ENCODE results near the gene SERF2. TPM values are rescaled to one million over a fixed set of nuclear protein-coding genes. Genes with fewer than 3 reads are reported as not detected.
"Not testable (repeated sequence)": the region's sequence is repeated elsewhere in the genome, so short reads cannot be mapped to it uniquely, and the experiment has no call there.

Gene SERF2
- total RNA-seq, 2 donors from 2014 or later, result 1,073 to 1,095 TPM

DNA sequence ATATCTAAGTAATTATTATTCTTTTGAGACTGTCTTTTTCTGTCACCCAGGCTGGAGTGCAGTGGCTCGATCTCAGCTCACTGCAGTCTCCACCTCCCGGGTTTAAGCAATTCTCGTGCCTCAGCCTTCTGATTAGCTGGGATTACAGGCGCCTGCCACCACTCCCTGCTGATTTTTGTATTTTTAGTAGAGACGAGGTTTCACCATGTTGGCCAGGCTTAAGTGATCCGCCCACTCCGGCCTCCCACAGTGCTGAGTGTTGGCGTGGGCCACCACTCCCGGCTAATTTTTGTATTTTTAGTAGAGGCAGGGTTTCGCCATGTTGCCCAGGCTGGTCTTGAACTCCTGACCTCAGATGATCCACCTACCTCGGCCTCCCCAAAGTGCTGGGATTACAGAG, 33.2 kb downstream of the SERF2 start:
- DNase-seq; ATAC-seq; intact Hi-C loops (cut with DNase I, micrococcal nuclease): not testable (repeated sequence)

DNA sequence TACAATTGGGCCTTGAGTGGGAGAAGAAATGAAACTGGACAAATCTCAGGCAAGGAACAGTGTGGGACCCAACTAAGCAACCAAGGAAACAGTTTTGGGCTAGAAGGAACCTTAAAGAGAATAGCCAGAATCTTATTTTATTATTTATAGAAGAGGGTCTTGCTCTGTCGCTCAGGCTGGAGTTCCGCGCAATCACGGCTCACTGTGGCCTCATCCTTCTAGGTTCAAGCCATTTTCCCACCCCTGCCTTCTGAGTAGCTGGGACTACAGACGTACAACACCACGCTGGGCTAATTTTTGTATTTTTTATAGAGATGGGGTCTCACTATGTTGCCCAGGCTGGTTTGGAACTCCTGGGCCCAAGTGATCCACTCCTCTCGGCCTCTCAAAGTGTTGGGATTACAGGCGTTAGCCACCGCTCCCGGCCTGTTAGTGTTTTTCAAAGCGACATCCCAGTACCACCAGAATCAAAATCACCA, 33.9 kb downstream of the SERF2 start:
- DNase-seq (no peak), ATAC-seq (no peak)
- intact Hi-C loops (cut with DNase I, micrococcal nuclease), result no loop called here

DNA sequence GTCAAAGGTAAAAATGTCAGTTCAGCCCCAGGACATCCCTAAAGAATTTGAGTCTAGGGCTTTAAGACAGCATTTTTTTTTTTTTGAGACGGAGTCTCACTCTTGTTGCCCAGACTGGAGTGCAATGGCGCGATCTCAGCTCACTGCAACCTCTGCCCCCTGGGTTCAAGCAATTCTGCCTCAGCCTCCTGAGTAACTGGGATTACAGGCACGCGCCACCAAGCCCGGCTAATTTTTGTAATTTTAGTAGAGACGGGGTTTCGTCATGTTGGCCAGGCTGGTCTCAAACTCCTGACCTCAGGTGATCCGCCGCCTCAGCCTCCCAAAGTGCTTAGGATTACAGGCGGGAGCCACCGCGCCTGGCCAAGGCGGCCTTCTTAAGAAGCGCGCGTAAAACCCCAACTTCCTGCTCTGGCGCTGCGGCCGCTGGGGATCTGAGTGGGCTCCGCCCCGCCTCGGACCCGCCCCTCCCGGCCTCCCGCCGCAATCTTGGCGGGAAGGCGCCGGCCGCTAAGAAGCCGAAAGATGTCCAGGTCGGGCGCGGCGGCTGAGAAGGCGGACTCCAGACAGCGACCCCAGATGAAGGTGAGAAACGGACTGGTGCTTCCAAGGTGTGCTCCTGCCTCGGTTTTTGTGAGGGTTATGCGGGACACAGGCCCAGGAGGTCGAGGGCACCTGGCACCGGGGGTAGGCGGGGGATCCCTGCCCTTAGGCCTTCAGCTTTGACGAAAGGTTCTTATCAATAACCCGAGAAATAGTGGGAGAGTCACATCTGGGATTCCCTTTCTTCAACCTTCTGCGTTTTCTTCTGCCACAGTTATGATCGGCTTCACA, 34.6 kb downstream of the SERF2 start, which contains the start of gene WDR76:
Gene WDR76 (plus strand): TSS at position 495 of the 834 bp plus-strand sequence. CDS start 31 bp downstream, at position 526.
- ATAC-seq, result peak; percentile 84
- peak; percentile 83 to 91 for DNase-seq
- intact Hi-C loops (cut with DNase I, micrococcal nuclease), result no loop called here

DNA sequence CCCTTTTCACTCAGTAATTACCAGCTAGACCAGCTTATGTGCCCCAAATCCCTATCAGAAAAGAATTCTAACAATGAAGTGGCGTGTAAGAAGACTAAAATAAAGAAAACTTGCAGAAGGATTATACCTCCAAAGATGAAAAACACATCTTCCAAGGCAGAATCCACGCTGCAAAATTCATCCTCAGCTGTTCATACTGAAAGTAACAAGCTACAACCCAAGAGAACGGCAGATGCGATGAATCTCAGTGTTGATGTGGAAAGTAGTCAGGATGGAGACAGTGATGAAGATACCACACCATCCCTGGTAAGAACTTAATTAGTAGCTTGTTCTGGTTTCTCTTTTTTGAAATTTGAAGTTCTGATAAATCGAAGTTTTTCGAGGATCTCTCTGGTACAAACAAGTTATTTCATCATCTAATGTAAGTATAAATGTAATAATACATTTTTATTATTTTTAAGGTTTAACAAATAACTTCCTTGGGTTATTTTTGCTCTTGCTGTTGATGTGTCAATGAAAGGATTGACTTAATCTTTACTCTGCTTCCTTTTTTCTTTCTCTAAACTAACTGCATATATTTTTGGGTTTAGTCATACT, 36.0 kb downstream of the SERF2 start:
- intact Hi-C loops (cut with DNase I, micrococcal nuclease), result no loop called here
- ATAC-seq (no peak), DNase-seq (no peak)

DNA sequence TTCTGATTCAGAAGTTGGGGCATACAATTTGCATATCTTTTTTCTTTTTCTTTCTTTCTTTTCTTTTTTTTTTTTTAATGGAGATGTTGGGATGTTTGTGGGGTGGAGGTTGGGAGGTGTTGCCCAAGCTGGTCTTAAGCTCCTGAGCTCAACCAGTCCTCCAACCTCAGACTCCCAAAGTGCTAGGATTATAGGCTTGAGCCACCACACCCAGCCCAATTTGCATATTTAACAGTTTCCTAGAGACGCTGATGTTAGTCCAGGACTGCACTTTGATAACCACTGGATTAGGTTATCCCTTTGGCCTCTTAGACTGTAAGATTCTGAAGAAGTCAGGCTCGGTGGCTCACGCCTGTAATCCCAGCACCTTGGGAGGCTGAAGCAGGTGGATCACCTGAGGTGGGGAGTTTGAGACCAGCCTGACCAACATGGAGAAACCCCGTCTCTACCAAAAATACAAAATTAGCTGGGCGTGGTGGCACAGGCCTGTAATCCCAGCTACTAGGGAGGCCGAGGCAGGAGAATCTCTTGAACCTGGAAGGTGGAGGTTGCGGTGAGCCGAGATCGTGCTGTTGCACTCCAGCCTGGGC, 37.9 kb downstream of the SERF2 start:
- ATAC-seq; DNase-seq; intact Hi-C loops (cut with DNase I, micrococcal nuclease): not testable (repeated sequence)

DNA sequence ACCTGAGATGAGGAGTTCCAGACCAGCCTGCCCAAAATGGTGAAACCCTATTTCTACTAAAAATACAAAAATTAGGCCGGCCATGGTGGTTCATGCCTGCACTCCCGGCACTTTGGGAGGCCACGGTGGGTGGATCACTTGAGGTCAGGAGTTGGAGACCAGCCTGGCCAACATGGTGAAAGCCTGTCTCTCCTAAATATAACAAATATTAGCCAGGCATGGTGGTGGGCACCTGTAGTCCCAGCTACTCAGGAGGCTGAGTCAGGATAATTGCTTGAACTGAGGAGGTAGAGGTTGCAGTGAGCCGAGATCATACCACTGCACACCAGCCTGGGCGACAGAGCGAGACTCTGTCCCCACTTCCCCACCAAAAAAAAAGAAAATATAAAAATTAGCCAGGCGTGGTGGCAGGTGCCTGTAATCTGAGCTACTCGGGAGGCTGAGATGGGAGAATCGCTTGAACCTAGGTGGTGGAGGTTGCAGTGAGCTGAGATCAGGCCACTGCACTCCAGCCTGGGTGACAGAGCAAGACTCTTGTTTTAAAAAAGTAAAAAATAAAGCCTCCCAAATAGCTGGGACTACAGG, 38.7 kb downstream of the SERF2 start:
- ATAC-seq; DNase-seq; intact Hi-C loops (cut with DNase I, micrococcal nuclease): not testable (repeated sequence)

DNA sequence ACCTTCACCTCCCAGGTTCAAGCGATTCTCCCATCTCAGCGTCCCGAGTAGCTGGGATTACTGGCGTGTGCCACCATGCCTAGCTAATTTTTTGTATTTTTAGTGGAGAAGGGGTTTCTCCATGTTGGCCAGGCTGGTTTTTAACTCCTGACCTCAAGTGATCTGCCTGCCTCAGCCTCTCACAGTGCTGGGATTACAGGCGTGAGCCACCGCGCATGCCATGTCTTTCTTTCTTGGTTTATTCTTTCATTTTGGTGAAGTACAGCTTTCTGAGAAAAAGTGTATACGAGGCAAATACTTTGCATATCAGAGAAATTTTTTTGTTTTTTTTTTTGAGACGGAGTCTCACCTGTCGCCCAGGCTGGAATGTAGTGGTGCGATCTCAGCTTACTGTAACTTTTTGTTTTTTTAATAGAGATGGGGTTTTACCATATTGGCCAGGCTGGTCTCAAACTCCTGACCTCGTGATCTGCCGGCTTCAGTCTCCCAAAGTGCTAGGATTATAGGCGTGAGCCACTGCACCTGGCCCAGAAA, 39.5 kb downstream of the SERF2 start:
- intact Hi-C loops (cut with DNase I, micrococcal nuclease); DNase-seq; ATAC-seq: not testable (repeated sequence)

DNA sequence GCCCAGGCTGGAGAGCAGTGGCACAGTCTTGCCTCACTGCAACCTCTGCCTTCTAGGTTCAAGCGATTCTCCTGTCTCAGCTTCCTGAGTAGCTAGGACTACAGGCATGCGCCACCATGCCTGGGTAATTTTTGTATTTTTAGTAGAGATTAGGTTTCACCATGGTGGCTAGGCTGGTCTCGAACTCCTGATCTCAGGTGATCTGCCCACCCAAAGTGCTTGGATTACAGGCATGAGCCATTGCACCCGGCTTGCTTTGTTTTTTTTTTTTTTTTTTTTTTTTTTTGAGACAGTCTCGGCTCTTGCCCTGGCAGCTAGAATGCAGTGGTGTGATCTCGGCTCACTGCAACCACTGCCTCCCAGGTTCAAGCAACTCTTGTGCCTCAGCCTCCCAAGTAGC, 40.4 kb downstream of the SERF2 start:
- ATAC-seq; intact Hi-C loops (cut with DNase I, micrococcal nuclease); DNase-seq: not testable (repeated sequence)

DNA sequence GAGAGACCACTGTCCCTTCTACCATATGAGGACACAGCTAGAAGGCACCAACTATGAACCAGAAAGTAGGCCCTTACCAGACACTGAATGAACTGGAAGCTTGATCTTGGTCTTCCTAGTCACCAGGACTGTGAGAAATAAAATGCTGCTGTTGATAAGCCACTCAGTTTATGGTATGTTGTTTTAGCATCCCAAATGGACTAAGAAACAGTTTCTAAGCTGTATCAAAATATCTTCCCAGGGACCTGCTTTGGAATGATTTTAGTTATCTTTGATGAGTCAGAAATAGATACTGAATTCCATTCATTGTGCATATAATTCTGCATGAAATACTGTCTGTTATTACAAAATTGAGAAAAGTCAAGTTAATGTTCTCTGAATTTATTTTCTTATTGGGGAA, 53.3 kb downstream of the SERF2 start:
- no peak for ATAC-seq
- DNase-seq, result no peak
- intact Hi-C loops (cut with DNase I, micrococcal nuclease), result no loop called here

Small RNA genes within 50 kb of the gene (microRNA-seq; reads per million reads assigned to microRNA genes)
- 1.4 to 1.6 reads per million in 2 donors for gene MIR1282

Other genes starting within 250 kb of the SERF2 start
- 100 to 1,000 TPM in 1 of 2 donors, 10 to 100 TPM in 1; 91.1 to 139 TPM for gene PPIP5K1, start 202.1 kb upstream of the SERF2 start, total RNA-seq
- gene CKMT1B, start 198.3 kb upstream of the SERF2 start, total RNA-seq, result 100 to 1,000 TPM; 168 to 277 TPM
- 1 to 10 TPM in 1 of 2 donors, under 1 TPM in 1; 0.67 to 1.4 TPM for gene STRC, start 173.5 kb upstream of the SERF2 start, total RNA-seq
- 10 to 100 TPM in 1 of 2 donors, 1 to 10 TPM in 1; 9.0 to 11.8 TPM for gene CATSPER2, start 143.5 kb upstream of the SERF2 start, total RNA-seq
- gene CKMT1A, start 98.5 kb upstream of the SERF2 start, total RNA-seq, result 100 to 1,000 TPM; 162 to 229 TPM
- gene PDIA3, start 45.9 kb upstream of the SERF2 start, total RNA-seq, result 100 to 1,000 TPM; 329 to 412 TPM
- 10 to 100 TPM; 27.7 to 34.6 TPM for gene ELL3, start 15.4 kb upstream of the SERF2 start, total RNA-seq
- gene SERINC4, start 7.9 kb downstream of the SERF2 start, total RNA-seq, result under 1 TPM in 1 of 2 donors, not detected in 1; 0.12 TPM
- gene HYPK, start 8.3 kb downstream of the SERF2 start, total RNA-seq, result 10 to 100 TPM; 10.4 to 11.6 TPM
- gene MFAP1, start 32.4 kb downstream of the SERF2 start, total RNA-seq, result 10 to 100 TPM; 16.4 to 20.0 TPM
- 1 to 10 TPM; 3.2 to 3.9 TPM for gene WDR76, start 34.7 kb downstream of the SERF2 start, total RNA-seq